SW480 (cell line): ENCODE measurements around the gene NTMT1.

Experiments used
- DNase-seq: peaks from one replicate; pipeline ENCODE4 v3.0.0-alpha.2; 2016; ENCODE audit warnings: low spot score

Gene NTMT1

DNA sequence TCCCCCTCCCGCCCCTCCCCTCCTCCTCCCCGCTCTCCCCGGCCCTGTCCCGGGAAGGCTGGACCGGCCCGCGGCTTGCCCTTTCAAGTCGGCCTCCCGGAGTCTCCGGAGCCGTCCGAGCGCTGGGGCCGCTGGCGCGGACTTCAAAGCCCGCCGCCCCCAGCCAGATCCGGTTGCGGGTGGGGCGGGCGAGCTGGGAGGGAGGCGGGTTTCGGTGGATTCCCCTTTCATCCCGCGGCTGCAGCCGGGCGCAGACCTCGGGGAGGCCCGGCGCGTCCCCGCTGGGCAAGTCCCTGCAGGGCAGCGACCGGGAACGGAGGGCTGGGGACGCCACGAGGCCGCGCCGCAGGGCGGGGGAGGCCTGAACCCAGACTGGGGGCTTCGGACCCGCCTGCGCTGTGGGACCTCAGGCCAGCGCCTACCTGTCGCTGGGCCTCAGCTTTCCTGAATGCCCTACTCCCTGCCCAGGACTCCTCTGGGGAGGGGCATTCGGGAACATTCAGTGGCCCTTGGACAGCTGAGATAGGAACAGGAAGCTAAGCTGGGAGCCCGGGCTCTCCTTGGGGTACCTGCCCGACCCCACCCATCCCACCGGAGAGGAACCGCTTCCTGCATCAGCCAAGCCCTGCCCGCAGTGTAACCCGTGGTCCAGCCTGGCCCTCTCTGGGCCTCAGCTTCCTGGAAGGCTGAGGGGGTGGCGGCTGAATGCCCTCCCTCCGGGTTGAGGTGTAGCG lies 28.4 kb upstream of the NTMT1 start:
- DNase-seq: peak; percentile 96

DNA sequence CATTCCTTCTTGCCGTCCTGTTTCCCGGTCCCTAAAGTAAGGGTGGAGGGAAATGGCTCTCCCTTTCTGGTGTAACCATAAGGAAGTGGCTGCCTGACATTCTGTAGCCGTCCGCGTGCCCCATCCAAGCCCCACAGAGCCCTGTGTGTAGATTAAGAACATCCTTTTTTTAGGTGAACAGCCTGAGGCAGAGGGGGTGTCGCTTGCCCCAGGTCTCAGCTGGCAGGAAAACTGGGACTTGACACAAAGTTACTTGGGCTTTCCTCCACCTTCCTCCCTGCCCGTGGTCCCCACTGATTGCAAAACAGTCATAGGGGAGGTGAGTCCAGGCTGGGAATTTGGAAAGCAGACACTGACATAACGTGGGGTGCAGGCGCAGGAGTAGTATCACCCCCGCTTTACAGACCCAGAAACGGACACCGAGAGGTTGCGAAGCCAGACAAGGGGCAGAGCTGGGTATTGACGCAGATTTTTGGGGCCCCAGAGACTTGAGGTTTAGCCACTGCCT lies 27.8 kb upstream of the NTMT1 start:
- DNase-seq: no peak

DNA sequence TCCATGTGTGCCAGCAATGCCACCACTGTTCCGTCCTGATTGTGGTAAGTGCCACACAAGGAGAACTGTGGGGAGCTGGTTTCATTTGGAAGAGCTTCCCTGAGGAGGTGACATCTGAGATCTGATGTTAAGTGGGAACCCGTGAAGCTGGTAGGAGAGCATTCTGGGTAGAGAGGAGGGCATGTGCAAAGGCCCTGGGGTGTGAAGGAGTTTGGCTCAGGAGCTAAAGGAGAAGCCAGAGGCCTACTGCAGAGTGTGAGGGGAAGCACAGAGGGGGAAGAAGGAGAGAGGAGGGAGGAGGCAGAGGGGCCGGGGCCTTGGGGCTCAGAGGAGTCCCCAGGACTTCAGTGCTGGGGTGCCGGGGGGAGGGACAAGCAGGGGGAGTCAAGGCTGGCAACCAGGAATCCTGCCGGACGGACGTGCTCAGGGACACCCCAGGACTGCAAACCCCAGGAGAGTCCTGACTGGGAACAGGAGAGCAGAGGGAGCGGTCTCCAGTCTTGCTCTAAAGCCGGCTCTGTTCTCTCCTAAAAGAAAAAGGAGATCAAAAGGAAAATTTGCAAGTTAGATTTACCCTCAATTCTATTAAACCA lies 24.8 kb upstream of the NTMT1 start:
- no peak for DNase-seq

DNA sequence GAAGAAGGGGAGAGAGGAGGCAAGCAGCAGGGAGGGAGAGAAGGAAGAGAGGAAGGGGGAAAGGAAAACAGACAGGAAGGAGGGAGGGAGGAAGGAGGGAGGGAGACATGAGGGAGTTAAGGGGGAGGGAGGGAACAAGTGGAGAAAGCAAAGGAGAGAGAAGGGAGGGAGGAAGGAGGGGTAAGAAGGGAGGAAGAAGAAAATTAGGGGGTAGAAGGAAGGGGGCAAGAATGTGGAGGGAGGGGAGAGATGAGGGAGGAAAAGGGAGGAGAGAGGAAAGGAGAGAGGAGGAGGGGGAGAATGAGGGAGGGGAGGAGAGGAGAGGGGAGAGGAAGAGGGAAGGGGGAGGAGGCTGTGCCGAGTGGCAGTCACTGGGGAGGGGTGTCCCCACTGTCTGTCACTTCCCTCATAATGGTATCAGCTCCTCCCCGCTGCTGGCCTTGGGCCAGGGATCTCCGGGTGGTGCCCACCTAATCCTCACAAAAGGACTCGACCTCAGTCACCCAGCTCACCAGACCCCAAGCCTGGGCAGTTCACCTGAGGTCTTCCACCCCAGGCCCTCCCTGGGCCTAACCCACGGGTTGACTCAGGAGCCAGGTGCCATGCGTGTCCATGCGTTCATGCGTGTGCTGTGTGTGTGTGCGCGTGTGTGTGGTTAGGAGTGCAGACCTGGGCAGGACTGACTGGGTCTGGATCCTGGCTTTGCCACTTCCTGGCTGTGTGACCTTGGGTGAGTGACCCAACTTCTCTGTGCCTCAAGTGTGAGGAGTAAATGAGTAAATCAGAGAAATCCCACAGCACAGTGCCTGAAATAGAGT lies 23.2 kb upstream of the NTMT1 start:
- peak; percentile 38 for DNase-seq

DNA sequence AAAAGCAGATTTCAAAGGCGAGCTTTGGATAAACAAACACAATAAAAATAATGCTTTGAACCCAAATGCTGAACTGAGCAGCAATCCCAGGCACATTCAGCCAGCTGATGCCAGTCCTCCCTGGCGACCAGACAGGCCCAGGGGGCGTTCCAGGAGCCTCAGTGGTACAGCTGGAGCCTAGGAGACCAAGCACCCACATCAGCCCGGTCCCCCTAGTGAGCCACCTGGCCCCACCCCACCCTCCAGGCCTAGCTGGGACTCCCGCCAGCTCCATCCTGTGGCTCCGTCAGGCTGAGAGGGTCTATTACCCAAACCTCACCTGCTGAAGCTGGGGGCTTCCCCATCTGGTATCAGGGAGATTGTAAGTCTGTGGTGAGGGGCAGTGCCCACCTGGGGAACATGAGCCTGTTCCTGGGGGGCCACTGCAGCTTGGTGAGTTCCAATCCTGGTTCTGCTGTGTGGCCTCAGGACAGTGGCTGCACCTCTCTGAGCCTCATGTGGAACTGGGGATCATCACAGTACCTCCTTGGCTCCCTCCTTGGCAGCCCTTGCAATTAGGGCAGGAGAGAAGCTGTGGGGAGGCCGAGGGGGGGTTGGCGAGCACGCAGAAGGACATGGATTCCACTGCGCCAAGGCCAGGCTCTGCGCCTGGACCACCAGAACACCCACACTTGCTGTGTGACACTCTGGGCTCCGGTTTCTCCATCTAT lies 21.8 kb upstream of the NTMT1 start:
- no peak for DNase-seq

DNA sequence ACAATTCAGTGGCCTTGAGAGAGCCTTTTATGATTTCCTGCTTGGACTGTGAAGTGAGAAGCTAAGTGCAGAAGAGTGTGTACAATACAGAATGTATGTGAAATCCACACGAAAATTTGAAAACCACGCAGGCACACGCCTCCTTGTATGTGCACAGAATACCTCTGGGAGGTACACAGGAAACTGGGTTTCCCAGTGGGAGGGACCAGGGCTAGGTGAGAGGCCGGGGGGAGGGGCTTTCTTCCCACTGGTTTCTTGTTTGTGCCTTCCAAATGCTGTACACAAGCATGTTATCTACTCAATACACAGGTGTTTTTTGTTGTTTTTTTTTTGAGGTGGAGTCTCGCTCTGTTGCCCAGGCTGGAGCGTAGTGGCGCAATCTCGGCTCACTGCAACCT lies 21.2 kb upstream of the NTMT1 start:
- peak; percentile 62 for DNase-seq

DNA sequence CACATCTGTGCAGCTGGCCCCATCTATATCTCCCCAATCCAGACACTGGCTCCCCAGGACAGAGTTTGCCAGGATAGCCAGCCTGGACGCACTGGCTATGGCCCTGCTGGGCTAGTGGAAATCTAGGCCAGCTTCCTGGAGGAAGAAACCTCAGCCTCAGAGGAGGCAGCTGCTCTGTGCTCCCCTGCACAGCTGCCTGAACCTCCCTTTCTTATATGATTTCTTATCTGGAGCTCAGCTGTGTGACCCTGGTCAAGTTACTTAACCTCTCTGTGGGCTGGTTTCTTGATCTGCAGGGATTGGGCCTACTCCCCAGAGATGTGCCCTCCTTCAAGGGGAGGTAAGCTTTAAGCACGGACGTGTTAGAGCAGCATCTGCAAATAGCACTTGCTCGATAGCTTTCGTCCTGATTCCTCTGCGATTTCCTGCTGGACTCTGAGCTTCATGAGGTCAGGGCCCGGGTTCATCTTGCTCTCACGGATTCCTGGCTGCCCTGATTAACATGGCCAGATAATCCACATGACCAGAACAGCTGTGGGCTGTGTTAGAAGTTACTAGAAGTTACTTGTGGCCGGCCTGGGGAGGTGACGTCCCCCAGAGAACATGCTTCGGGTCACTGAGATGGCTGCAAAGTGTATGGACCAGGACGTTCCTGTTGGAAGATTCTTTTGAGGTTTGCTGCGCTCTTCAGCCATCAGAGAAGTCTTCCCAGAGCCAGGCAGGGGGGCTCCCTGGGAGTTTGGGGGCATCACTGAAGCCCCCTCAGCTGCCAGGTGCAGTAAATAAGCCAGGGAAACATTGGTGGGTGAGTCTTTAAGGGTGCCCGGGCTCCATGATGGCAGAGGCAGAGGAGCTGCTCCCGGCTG lies 19.6 kb upstream of the NTMT1 start:
- DNase-seq: no peak

DNA sequence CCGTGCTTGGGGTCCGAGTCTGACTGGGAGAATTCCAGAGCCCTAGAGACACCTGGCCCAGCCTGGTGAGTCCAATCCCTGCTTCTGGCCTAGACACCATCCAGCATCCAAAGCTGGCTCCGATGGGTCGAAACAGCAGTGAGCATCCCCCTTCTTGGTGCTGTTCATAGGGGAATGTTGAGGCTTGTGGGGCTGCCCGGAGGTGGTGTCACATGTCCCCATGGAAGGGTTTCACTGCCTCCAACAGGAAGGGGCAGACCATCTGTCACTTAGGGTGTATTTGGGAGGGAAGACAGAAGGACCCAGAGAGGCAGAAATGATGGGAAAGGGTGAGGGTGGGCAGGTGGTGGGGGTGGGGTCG lies 19.0 kb upstream of the NTMT1 start:
- DNase-seq: no peak

DNA sequence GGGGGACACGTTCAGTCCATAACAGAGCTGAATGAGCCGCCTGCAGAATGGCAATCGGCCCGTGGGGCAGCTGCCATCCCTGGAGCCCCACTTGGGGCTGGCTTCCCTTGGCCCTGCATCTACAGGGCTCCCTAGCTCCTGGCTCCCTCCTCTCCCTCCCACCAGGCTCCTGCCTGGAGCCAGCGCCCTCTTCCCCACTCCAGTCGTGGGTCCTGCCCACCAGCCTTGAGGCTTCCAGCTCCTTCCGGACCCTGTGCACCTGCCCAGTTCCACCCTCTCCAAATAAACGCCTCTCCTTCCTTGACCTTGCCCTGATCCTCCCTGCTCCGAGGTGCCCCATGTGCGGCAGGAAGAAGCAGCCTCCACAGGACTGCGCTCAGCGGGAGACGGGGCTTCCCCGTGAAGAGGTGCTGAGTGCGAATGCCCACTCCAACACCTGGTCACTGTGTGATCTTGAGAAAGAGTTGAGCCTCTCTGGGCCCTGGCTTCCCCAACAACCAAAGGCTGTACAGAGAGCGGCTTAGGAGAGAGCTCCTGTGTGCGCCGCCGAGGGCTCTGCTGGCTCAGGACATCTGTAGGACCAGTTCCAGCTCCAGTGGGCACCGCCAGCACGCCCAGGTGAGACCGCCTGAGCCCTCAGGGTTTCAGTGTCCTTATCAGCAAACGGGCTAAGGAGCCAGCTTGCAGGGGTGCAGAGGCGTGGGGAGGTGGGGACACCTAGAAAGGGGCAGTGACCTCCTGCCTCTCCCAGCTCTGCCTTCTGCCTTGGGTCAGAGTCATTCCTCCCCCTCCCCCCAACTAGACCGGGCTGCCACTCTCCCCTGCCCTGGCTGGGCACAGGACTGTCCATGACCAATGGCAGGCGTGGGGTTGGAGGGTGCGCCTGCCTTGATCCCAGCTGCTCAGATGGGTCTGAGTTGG lies 17.1 kb upstream of the NTMT1 start:
- peak; percentile 82 for DNase-seq

DNA sequence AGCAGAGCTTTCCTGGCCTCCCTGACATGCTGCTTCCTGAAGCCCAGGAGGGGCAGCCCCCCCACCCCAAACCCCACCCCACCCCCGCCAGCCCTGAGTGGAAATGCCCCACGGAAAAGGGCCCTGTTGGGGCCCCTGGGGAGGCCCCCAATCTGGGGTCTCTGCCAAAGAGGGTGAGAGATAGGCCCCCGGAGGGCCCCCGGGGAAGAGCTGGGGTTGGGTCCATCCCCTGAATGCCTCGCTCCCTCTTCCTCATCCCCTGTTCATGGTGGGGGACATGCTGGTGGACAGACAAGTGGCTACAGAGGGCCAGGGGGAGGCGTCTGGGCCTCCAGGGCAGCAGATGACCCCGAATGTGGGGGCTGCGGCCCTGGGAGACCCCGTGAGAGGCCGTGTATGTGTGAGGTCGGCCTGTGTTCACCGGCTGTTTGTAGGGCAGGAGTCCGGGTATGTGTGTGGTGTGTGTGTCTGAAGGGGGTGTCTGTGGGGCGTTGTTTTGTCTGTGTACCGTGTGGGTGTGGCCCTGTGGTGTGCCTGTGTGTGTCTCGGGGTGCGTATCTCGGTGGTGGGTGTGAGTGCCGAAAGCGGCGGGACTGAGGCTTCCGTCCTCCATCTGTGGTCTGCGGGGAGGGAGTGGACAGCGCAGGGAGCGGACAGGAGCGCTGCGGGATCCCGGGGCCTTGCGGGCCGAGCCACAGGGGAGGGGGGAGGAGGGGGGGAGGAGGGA lies 16.3 kb upstream of the NTMT1 start:
- DNase-seq: peak; percentile 98

DNA sequence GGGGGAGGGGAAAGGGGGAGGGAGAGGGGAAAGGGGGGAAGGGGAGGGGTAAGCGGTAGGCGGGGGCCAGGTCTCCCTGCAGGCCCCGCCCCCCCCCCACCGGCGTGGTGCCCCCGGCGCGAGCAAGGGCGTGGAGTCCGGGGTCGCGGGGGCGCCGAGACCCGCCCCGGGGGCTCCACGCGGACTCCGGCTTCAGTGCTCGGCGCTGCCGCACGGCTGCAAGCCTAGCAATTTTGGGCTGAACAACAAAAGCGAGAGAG lies 15.8 kb upstream of the NTMT1 start:
- no peak for DNase-seq

DNA sequence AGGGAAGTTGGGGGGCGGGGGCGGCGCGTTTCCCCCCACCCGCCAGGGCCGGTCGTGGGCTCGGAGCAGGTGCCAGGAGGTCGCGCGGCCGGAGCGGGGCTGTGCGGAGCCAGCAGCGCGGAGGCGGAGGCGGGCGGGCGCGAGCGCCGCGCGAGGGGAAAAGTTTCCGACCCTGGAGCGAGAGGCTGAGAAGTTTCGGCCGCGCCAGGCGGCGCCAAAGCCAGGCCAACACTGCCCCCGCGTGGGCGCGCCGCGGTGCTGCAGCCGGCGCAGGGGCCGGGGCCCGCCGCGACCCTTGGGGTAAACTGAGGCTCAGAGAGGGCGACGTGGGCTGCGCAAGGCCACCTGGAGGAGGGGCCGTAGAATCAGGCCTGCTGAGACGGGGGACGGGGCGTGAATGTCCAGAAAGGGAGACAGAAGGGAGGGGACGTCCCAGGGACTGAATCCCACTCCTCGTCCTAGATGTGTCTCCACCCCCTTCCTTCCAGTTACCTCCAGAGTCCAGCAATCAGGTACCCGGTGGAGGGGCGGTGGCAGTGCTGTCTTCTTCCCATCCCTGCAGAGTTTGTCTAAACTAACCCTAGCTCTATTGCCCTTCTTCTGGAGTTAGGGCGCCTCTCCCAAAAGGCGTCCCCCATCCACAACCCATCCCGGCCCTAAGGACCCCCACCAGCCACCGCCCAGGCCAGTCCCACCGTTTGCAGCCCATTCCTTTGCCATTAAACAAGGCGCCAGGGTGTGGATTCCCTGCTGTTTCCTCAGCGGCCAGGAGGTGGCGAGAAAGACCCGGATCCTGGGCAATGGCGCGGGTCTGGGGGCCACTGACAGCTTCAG lies 15.3 kb upstream of the NTMT1 start:
- peak; percentile 81 for DNase-seq

DNA sequence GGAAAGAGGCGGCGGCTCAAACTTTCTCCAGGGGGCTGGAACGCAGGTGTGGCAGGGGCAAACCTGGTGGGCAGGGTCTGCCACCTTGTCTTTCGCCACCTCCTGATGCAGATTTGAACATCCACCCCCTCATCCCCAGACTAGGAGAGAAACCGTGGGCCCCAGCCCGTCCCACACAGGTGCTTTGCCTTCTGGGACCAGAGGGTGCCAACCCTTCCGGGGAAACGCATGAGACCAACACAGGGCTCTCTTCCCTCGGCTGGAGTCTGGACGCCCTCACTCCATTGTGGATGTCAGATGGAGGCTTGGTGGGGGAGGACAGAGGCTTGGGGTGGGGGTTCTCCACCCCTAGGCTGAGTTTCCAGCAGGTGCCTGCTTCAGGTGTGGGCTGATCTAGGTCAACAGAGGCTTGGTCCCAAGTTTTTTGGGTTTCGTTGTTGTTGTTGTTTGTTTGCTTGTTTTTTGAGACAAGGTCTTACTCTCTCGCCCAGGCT lies 14.6 kb upstream of the NTMT1 start:
- DNase-seq: no peak

DNA sequence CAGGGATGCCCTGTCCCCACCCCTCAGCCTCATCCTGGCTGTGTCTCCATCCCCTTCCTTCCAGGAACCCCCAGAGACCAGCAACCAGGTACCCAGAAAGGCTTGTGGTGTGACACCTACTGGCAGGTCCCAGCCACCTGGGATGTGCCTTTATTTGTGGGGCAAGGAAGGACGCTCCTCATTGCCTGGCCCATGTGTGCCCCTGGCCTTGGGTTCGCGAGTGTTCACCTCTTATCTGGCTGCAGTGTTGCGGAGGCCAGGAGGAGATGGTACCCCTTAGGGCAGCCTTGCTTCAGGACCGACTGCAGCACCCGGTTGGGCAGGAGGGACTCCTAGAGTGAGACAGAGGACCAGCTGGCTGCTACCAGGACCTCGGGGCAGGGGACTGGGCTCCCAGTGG lies 13.8 kb upstream of the NTMT1 start:
- DNase-seq: no peak

DNA sequence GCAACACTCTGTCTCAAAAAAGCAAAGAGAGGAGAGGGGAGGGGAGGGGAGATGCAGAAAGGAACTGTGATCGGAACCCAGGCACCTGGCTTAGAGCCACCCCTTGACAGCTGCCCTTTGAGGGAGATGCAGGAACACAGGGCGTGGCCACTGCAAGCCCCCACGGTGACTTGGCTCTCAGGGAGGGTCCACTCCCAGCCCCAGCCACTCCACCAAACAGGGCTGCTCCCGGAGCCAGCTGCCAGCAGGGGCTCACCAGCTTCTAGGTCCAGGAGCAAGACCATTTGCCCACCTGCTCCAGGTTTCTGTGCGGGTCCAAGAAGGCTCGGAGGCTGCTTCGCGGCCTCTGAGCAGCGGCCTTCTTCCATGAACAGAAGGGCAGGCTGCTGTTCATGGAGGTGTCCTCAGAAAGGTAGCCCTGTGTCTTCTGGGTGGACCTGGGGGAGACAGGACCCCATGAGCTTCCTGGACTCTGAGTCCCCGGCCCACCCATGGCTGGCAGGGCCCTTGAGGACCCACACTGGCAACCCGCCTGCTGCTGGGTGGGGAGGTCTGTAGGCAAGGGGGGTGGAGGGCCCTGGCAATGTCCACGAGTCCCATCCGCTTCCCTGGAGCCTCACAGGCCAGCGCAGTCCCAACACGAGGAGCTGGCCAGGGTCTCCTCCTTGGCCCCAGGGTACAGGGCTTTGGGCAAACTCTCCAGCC lies 13.0 kb upstream of the NTMT1 start:
- DNase-seq: no peak

DNA sequence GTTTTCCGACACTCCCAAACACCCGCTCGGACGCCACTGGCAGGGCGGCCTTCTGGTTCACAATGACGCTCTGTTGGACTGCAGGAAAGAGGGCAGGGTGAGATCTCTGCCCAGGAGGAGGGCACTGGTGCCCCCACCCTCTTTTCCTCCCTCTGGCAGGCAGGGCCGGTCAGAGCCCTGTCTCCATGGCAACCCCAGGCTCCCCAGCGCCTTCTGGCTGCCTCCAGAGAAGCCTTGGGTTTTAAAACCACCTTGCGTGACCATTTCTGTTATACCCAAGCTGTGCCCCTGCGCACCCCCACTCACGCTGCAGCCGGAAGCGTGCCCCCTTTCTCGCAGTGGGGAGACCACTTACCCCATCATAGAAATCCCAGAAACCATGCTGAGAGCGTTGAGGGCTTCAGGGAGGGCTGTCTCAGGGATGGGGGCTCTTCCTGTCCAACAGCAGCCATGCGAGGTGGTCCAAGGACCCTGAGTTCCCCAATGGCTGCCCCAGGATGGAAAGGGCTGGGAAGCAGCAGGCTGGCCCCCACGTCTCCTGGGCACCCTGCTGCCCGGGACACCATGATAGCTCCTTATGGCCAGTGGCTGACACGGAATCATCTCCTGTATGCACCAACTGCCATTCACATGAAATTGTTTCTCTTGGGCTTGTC lies 12.3 kb upstream of the NTMT1 start:
- no peak for DNase-seq

DNA sequence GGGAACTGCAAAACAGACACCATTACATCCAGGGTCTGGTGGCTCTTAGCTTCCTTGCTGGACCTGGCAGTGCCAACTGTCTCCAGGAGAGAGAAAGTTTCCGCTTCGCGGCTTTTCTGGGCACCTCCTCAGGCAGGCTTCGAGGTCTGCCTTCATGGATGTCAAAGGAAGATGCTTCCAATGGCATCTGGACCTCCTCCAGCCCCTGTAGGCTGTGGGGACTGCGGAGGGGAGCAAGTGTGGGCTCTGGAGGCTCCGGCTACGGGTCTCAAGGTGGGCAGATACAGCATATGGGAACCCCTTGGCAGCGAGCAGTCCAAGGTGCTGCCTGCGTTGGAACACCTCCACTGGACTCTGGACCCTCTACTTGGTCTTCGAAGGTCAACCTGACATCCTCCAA lies 11.0 kb upstream of the NTMT1 start:
- DNase-seq: no peak
